Upper lobe of right lung (tissue), 1 donor: ENCODE measurements around the gene SON. TPM values are rescaled to one million over a fixed set of nuclear protein-coding genes. Genes with fewer than 3 reads are reported as not detected.
"Not testable (repeated sequence)": the region's sequence is repeated elsewhere in the genome, so short reads cannot be mapped to it uniquely, and the experiment has no call there.

Experiments used
- ATAC-seq: fragments of 200-7000 bp; cut with Tn5 transposase; one replicate; pipeline ENCODE4 v1.9.1; 2020; ENCODE audit warnings: mild to moderate bottlenecking, moderate library complexity
- DNase-seq: peaks from one replicate; pipeline ENCODE4 v3.0.0-alpha.2; 2020
- H3K27ac ChIP-seq: fragments of 200-600 bp; one replicate; pipeline ENCODE4 v1.8.0; 2022
- H3K27me3 ChIP-seq: fragments of 200-600 bp; one replicate; pipeline ENCODE4 v1.8.0; 2022; ENCODE audit warnings: mild to moderate bottlenecking
- H3K36me3 ChIP-seq: fragments of 200-600 bp; one replicate; pipeline ENCODE4 v1.8.0; 2022
- H3K4me1 ChIP-seq: fragments of 200-600 bp; one replicate; pipeline ENCODE4 v1.8.0; 2022
- H3K4me3 ChIP-seq: fragments of 200-600 bp; one replicate; pipeline ENCODE4 v1.8.0; 2022; ENCODE audit warnings: mild to moderate bottlenecking
- H3K9me3 ChIP-seq: fragments of 200-600 bp; one replicate; pipeline ENCODE4 v1.8.0; 2022
- intact Hi-C: fragments of 100-400 bp; cut with DNase I; formaldehyde crosslinking; loops from one replicate; pipeline ENCODE4 v1.11.0; 2022
- total RNA-seq: library from RNA; stranded (reverse); fragmentation: NEBNext Ultra II Directional; extraction: Animal tissue kit (Norgen Biotek cat#: 25700); gene quantifications from one replicate; pipeline ENCODE4 v1.2.1, GENCODE V29; 2021
- TF ChIP-seq, protein P1 (sequence below): fragments of 200-600 bp; IDR thresholded peaks from one replicate; pipeline ENCODE4 v1.8.0; 2022; ENCODE audit warnings: antibody characterized with exemption
- donor health status: DM: no; HTN: yes; CAD: no; lungs with severe emphysema.

Gene SON
- total RNA-seq, 1 donor from 2014 or later = 320 TPM

DNA sequence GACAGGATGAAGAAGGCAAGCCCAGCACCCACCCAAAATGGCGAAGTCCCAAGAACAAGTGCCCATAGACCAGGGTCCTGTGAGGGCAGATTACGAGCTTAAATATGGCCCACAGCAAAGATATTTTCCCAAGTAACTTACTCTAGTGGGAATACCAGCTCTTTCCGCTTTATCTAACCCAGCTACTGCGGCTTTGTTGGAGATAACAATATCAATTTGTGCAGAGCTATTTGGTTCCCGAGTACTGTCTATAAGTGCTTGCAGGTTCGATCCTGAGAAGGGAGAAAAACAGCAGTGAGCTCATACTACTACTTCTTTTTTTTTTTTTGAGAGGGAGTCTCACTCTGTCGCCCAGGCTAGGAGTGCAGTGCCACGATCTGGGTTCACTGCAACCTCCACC, 37.0 kb upstream of the SON start:
- TF ChIP-seq, protein P1, sequence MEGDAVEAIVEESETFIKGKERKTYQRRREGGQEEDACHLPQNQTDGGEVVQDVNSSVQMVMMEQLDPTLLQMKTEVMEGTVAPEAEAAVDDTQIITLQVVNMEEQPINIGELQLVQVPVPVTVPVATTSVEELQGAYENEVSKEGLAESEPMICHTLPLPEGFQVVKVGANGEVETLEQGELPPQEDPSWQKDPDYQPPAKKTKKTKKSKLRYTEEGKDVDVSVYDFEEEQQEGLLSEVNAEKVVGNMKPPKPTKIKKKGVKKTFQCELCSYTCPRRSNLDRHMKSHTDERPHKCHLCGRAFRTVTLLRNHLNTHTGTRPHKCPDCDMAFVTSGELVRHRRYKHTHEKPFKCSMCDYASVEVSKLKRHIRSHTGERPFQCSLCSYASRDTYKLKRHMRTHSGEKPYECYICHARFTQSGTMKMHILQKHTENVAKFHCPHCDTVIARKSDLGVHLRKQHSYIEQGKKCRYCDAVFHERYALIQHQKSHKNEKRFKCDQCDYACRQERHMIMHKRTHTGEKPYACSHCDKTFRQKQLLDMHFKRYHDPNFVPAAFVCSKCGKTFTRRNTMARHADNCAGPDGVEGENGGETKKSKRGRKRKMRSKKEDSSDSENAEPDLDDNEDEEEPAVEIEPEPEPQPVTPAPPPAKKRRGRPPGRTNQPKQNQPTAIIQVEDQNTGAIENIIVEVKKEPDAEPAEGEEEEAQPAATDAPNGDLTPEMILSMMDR = no peak
- H3K9me3 ChIP-seq = no peaks in the 10 kb centered on the region
- intact Hi-C loops = no loop called here
- H3K27ac ChIP-seq = no peak overlapping the region
- DNase-seq = no peak
- no peaks in the 10 kb centered on the region for H3K4me1 ChIP-seq
- peaks cover 66% of the 10 kb centered on the region for H3K36me3 ChIP-seq
- no peaks in the 10 kb centered on the region for H3K27me3 ChIP-seq
- H3K4me3 ChIP-seq = no peak overlapping the region
- ATAC-seq = no peak

GRCh38 chr21:33507003-33507402, 35.8 kb upstream of the SON start:
- ATAC-seq, H3K27me3 ChIP-seq, DNase-seq, H3K4me3 ChIP-seq, H3K4me1 ChIP-seq, H3K9me3 ChIP-seq, intact Hi-C loops, H3K27ac ChIP-seq: not testable (repeated sequence)
- H3K36me3 ChIP-seq = peaks cover 77% of the 10 kb centered on the region

DNA sequence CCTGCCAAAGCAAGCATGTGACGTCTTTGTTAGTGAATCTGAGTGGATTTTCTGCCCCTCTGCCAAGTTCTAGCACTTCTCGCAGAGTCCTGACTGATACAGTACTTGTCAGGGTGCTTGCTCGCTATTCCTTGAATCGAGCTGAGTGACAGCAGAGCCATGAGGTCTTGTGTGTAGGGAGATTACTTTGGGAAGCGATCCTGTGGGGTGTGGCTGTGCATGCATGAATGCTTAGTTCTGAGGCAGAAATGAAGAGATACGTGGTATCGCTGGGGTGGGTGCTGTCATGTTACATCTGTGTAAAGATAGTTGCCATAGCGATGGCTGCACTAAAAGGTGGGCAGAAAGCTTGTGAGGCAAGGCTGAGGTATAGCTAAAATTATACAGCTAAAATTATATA, 32.0 kb upstream of the SON start:
- H3K9me3 ChIP-seq = no peaks in the 10 kb centered on the region
- peaks cover 77% of the 10 kb centered on the region for H3K36me3 ChIP-seq
- H3K27ac ChIP-seq = no peak overlapping the region
- H3K27me3 ChIP-seq = no peaks in the 10 kb centered on the region
- H3K4me1 ChIP-seq = peaks cover 12% of the 10 kb centered on the region
- DNase-seq (no peak), ATAC-seq (no peak)
- intact Hi-C loops = no loop called here
- TF ChIP-seq, protein P1 = no peak
- H3K4me3 ChIP-seq = no peak overlapping the region

DNA sequence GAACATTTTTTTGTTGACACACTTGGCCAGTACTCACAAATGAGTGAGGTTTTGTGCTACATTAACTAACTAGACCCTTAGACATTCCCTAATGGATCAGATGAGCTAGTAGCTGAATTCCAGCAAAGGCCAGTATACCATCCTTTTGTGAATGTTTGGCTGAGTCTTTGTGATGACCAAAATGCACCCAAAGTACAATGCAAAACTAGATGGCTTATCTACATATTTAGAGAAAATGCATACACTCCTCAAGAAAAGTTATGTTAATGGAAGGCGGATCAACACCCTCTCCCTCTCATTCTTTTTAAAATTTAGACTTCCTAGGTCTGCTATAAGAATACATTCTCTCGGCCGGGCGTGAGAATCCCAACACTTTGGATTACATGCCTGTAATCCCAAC, 31.2 kb upstream of the SON start:
- H3K4me1 ChIP-seq = peaks cover 12% of the 10 kb centered on the region
- H3K36me3 ChIP-seq = peaks cover 77% of the 10 kb centered on the region
- ATAC-seq (no peak), DNase-seq (no peak)
- H3K9me3 ChIP-seq = no peaks in the 10 kb centered on the region
- TF ChIP-seq, protein P1 = no peak
- intact Hi-C loops = no loop called here
- no peaks in the 10 kb centered on the region for H3K27me3 ChIP-seq
- H3K27ac ChIP-seq = no peak overlapping the region
- H3K4me3 ChIP-seq = no peak overlapping the region

DNA sequence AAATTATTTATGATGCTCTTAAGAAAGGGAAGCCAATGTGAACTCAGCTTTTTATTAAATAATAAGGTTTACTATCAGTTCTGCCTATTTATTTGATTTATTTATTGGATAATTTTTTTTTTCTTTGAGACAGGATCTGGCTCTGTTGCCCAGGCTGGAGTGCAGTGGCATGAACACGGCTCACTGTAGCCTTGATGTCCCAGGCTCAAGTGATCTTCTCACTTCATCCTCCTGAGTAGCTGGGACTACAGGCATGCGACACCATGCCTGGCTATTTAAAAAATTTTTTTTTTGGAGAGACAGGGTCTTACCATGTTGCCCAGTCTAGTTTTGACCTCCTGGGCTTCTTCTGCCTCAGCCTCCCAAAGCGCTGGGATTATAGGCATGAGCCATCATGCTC, 30.4 kb upstream of the SON start:
- DNase-seq (no peak), ATAC-seq (no peak)
- Histone ChIP-seq H3K27ac (no peak overlapping the region), H3K27me3 (no peaks in the 10 kb centered on the region), H3K36me3 (peaks cover 84% of the 10 kb centered on the region), H3K9me3 (no peaks in the 10 kb centered on the region), H3K4me3 (no peak overlapping the region), H3K4me1 (peaks cover 12% of the 10 kb centered on the region)
- intact Hi-C loops = no loop called here
- TF ChIP-seq, protein P1 = no peak

GRCh38 chr21:33514229-33514628, 28.6 kb upstream of the SON start:
- intact Hi-C loops = no loop called here
- H3K4me1 ChIP-seq = peaks cover 12% of the 10 kb centered on the region
- no peak for DNase-seq
- H3K9me3 ChIP-seq = no peaks in the 10 kb centered on the region
- H3K4me3 ChIP-seq = no peak overlapping the region
- peaks cover 86% of the 10 kb centered on the region for H3K36me3 ChIP-seq
- ATAC-seq = peak; percentile 67
- no peaks in the 10 kb centered on the region for H3K27me3 ChIP-seq
- H3K27ac ChIP-seq = peak overlapping the region; percentile 8
- TF ChIP-seq, protein P1 = no peak
